Measurements from ENCODE around the gene ACER2. TPM values are rescaled to one million over a fixed set of nuclear protein-coding genes. Genes with fewer than 3 reads are reported as not detected.

Gene ACER2
- total RNA-seq, 1 donor from 2014 or later: 10.8 TPM

- H3K36me3 ChIP-seq (ENCODE audit: control insufficient read depth, insufficient read depth, low read length): no peaks in the 10 kb centered on the region
- DNase-seq (ENCODE audit: low read depth): no peak
- H3K27me3 ChIP-seq (ENCODE audit: control insufficient read depth, insufficient read depth, low read length): no peaks in the 10 kb centered on the region
- no peak for TF ChIP-seq CTCF (IDR thresholded peaks at IDR 0.05; ENCODE audit: insufficient read depth, low read length, poor library complexity, severe bottlenecking)
- H3K4me3 ChIP-seq (ENCODE audit: low read depth, low read length): no peak overlapping the region
Observed at GRCh38 chr9:19469271-19469670, 60.5 kb downstream of the ACER2 start.

GRCh38 chr9:19470567-19470966 is 61.8 kb downstream of the ACER2 start:
- no peak overlapping the region for H3K4me3 ChIP-seq (ENCODE audit: low read depth, low read length)
- H3K36me3 ChIP-seq (ENCODE audit: control insufficient read depth, insufficient read depth, low read length): no peaks in the 10 kb centered on the region
- TF ChIP-seq CTCF (IDR thresholded peaks at IDR 0.05; ENCODE audit: insufficient read depth, low read length, poor library complexity, severe bottlenecking): no peak
- H3K27me3 ChIP-seq (ENCODE audit: control insufficient read depth, insufficient read depth, low read length): no peaks in the 10 kb centered on the region
- DNase-seq (ENCODE audit: low read depth): no peak

DNA sequence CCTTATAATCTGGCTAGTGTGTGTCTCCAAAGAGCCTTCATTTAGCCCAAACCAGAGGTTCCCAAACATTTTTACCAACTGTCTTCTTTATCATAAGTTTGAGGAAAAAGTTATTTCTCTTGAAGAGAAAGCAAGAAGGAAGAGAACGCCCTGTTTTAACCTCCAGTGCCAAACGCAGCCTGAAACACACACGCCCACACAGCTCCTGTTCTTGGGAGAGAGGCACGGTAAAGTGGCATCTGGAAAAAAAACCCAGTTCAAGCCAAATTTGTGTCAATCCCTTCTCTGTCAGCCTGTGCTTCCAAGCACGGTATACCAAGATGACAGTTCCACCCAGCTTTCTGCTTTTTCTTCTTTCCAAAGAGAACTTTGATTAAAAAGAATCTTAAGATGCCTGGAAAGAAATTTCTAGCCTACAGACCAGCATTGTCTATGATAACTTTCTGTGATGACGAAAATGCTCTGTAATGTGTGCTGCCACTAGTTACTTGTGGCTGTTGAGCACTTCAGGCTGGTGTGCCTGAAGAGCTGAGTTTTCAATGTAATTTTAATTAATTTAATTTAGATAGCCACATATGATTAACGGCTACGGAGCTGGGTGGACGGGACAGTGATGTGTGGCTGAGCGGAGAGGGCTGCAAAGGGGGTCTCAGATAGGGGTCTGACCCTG is 62.3 kb downstream of the ACER2 start:
- Histone ChIP-seq H3K4me3 (ENCODE audit: low read depth, low read length) (no peak overlapping the region), H3K27me3 (ENCODE audit: control insufficient read depth, insufficient read depth, low read length) (no peaks in the 10 kb centered on the region), H3K36me3 (ENCODE audit: control insufficient read depth, insufficient read depth, low read length) (no peaks in the 10 kb centered on the region)
- DNase-seq (ENCODE audit: low read depth): no peak
- TF ChIP-seq CTCF (IDR thresholded peaks at IDR 0.05; ENCODE audit: insufficient read depth, low read length, poor library complexity, severe bottlenecking): no peak

- peak; percentile 93 for TF ChIP-seq CTCF (IDR thresholded peaks at IDR 0.05; ENCODE audit: insufficient read depth, low read length, poor library complexity, severe bottlenecking)
- DNase-seq (ENCODE audit: low read depth): no peak
- Histone ChIP-seq H3K27me3 (ENCODE audit: control insufficient read depth, insufficient read depth, low read length) (no peaks in the 10 kb centered on the region), H3K36me3 (ENCODE audit: control insufficient read depth, insufficient read depth, low read length) (no peaks in the 10 kb centered on the region), H3K4me3 (ENCODE audit: low read depth, low read length) (no peak overlapping the region)
Observed at GRCh38 chr9:19471737-19472648, 63.2 kb downstream of the ACER2 start.

DNA sequence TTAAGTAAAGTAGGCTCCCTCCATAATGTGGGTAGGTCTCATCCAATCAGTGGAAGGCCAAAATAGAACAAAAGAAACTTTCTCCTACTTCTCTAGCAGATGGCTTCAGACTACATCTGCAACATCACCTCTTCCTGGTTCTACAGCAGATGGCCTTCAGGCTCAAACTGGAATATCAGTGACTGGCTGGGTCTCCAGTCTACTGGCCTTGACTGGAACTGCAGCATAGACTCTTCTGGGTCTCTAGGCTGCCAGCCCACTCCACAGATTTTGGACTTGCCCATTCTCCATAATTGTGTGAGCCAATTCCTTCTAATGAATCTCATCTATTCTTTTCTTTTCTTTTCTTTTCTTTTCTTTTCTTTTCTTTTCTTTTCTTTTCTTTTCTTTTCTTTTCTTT is 64.8 kb downstream of the ACER2 start:
- H3K27me3 ChIP-seq (ENCODE audit: control insufficient read depth, insufficient read depth, low read length): no peaks in the 10 kb centered on the region
- DNase-seq (ENCODE audit: low read depth): no peak
- TF ChIP-seq CTCF (IDR thresholded peaks at IDR 0.05; ENCODE audit: insufficient read depth, low read length, poor library complexity, severe bottlenecking): no peak
- H3K36me3 ChIP-seq (ENCODE audit: control insufficient read depth, insufficient read depth, low read length): no peaks in the 10 kb centered on the region
- H3K4me3 ChIP-seq (ENCODE audit: low read depth, low read length): no peak overlapping the region

Measured in kidney epithelial cell (primary cell).